GM12892 (cell line): ENCODE measurements around the gene XYLT2.

Source experiments
- POLR2A ChIP-seq: IDR thresholded peaks from 2 replicates; pipeline ENCODE4 v1.6.1; 2011; ENCODE audit warnings: low read depth, low read length, control low read depth
- TAF1 ChIP-seq: IDR thresholded peaks from 2 replicates; pipeline ENCODE4 v1.6.1; 2011; ENCODE audit warnings: low read depth, mild to moderate bottlenecking, control low read depth, low read length, borderline replicate concordance

DNA sequence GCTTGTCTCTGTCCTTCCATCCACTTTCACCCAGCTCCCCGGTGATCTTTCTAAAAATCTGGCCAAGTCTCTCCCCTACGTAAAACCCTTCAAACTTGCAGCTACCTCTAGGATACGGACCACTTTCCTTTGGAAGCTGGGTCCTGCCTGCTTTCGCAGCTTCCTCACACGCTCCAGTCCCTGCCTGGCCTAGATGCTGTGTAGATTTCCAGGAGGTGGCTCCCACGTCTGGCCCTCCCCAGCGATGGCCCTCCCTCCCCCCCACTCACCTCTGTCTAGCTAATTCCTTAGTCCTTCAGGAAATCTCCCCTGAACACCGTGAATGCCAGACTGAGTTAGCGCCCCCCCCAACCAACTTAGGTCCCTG lies 52.0 kb downstream of the XYLT2 start:
- TF ChIP-seq POLR2A (no peak), TAF1 (no peak)
